Neutrophil (primary cell): ENCODE measurements around the gene EEF1AKMT3.

ENCODE experiments used
- H3K27ac ChIP-seq: fragments of 200-600 bp; sonication (generic); 2 replicates; pipeline ENCODE4 v1.5.1; 2016; ENCODE audit warnings: mild to moderate bottlenecking, moderate library complexity
- H3K27me3 ChIP-seq: fragments of 200-600 bp; sonication (generic); 2 replicates; pipeline ENCODE4 v1.6.0; 2016; ENCODE audit warnings: mild to moderate bottlenecking
- H3K36me3 ChIP-seq: fragments of 200-600 bp; sonication (generic); 2 replicates; pipeline ENCODE4 v1.5.1; 2017
- H3K4me1 ChIP-seq, 2 experiments: fragments of 200-600 bp in 1 of 2; sonication (generic) in 1 of 2; 1 replicate in 1 of 2; 2 replicates in 1 of 2; pipeline versions ENCODE4 v1.5.1 to v1.6.1; 2013 to 2016; ENCODE audit warnings: low read depth in 1 of 2, low read length in 1 of 2, mild to moderate bottlenecking in 1 of 2, moderate library complexity in 1 of 2; ENCODE audit not compliant: control insufficient read depth in 1 of 2, insufficient read depth in 1 of 2
- H3K4me3 ChIP-seq, 2 experiments: fragments of 200-600 bp in 1 of 2; sonication (generic) in 1 of 2; 1 replicate in 1 of 2; 2 replicates in 1 of 2; pipeline ENCODE4 v1.5.1; 2013 to 2016; ENCODE audit warnings: low read depth in 1 of 2, low read length in 1 of 2, mild to moderate bottlenecking in 1 of 2, moderate library complexity in 1 of 2
- H3K9me3 ChIP-seq: fragments of 200-600 bp; sonication (generic); 2 replicates; pipeline ENCODE4 v1.5.1; 2016
- TF ChIP-seq, protein P1 (sequence below): fragments of 200-600 bp; sonication (generic); IDR thresholded peaks from 2 replicates; pipeline ENCODE4 v1.5.1; 2016; ENCODE audit warnings: antibody characterized with exemption

Gene EEF1AKMT3

DNA sequence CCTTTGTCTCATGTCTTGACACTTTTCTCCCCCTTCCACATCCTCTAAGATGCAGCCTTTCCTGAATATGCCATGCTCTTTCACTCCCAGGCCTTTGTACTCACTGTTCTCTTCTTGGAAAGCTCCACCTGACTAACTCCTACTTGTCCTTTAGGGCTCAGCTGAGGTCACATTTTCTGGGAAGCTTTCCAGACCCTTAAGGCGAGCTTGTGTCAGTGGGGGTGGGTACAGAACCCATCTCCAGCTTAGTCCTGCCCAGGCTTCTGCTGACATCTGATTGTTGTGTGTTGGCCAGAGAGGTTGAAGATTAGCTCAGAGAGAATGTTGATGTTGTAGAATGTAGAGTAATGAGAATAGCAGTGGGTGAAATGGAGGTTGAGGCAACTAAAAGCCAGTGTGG lies 7.3 kb downstream of the EEF1AKMT3 start:
- TF ChIP-seq, protein P1, sequence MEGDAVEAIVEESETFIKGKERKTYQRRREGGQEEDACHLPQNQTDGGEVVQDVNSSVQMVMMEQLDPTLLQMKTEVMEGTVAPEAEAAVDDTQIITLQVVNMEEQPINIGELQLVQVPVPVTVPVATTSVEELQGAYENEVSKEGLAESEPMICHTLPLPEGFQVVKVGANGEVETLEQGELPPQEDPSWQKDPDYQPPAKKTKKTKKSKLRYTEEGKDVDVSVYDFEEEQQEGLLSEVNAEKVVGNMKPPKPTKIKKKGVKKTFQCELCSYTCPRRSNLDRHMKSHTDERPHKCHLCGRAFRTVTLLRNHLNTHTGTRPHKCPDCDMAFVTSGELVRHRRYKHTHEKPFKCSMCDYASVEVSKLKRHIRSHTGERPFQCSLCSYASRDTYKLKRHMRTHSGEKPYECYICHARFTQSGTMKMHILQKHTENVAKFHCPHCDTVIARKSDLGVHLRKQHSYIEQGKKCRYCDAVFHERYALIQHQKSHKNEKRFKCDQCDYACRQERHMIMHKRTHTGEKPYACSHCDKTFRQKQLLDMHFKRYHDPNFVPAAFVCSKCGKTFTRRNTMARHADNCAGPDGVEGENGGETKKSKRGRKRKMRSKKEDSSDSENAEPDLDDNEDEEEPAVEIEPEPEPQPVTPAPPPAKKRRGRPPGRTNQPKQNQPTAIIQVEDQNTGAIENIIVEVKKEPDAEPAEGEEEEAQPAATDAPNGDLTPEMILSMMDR: no peak
- no peak overlapping the region for H3K4me3 ChIP-seq
- H3K27me3 ChIP-seq: no peaks in the 10 kb centered on the region
- H3K4me1 ChIP-seq: peaks cover 26 to 30% of the 10 kb centered on the region in 2 experiments
- no peaks in the 10 kb centered on the region for H3K9me3 ChIP-seq
- H3K27ac ChIP-seq: no peak overlapping the region
- H3K36me3 ChIP-seq: no peaks in the 10 kb centered on the region

DNA sequence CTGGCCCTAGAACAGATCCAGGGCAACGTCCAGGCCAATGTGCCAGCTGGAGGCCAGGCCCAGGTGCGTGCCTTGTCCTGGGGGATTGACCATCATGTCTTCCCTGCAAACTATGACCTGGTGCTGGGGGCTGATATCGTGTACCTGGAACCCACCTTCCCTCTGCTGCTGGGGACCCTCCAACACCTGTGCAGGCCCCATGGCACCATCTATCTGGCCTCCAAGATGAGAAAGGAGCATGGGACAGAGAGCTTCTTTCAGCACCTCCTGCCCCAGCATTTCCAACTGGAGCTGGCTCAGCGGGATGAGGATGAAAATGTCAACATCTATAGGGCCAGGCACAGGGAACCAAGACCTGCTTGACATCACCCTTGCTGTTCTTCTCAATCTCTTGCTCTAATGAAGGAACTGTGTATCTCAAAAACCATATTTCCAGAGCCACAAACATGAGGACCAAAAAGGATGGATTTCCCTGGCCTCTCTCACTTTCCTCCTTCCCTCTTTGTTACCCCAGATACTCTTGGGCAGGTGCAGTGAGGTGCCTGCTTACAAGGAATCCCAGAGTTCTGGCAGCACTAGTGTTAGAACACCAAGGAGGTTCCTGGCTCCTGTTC lies 8.0 kb downstream of the EEF1AKMT3 start:
- TF ChIP-seq, protein P1: no peak
- Histone ChIP-seq H3K4me3 (no peak overlapping the region), H3K9me3 (no peaks in the 10 kb centered on the region), H3K27ac (peak overlapping the region; percentile 41), H3K27me3 (no peaks in the 10 kb centered on the region), H3K4me1 (peaks cover 26 to 30% of the 10 kb centered on the region in 2 experiments), H3K36me3 (peaks cover under 1% of the 10 kb centered on the region)

DNA sequence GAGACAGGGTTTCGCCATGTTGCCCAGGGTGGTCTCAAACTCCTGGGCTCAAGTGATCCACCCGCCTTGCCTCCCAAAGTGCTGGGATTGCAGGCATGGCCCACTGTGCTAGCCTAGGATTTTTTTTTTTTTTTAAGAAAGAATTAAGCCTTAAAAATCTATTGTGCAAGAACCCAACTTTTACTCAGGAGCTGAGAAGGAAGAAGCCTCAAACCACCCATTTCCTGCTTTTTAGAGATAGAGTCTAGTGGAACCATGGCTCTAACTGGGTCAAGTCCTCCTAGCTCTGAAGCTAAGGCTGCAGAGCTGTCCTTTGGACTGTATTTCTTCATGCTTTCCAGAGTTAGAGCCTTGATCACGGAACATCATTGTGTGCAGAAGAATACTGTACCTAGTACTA lies 8.8 kb downstream of the EEF1AKMT3 start:
- H3K4me1 ChIP-seq: peaks cover 26 to 30% of the 10 kb centered on the region in 2 experiments
- peaks cover 9% of the 10 kb centered on the region for H3K36me3 ChIP-seq
- TF ChIP-seq, protein P1: no peak
- no peaks in the 10 kb centered on the region for H3K9me3 ChIP-seq
- no peaks in the 10 kb centered on the region for H3K27me3 ChIP-seq
- peak overlapping the region; percentile 41 for H3K27ac ChIP-seq
- H3K4me3 ChIP-seq: no peak overlapping the region

DNA sequence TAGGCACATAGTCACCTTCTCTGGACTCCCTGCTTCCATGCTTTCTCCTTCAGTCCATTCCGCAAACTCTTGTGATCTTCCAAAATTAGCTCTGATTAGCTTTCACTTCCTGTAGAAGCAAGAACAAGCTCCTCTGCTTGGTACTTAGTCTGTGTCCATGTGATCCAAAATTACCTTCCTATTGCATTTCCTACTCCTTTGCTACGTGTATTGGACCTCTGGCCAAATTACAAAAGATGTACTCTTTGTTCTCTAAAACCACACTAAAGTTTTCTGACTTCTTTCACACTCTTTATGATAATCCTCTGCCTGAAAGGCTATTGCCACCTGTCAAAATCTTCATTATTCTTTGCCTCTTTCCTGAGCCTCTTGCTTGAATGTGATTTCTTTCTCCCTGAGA lies 9.4 kb downstream of the EEF1AKMT3 start:
- peaks cover 15% of the 10 kb centered on the region for H3K36me3 ChIP-seq
- H3K27ac ChIP-seq: peak overlapping the region; percentile 41
- H3K27me3 ChIP-seq: no peaks in the 10 kb centered on the region
- no peak overlapping the region for H3K4me3 ChIP-seq
- H3K9me3 ChIP-seq: no peaks in the 10 kb centered on the region
- TF ChIP-seq, protein P1: no peak
- peaks cover 26 to 30% of the 10 kb centered on the region in 2 experiments for H3K4me1 ChIP-seq

DNA sequence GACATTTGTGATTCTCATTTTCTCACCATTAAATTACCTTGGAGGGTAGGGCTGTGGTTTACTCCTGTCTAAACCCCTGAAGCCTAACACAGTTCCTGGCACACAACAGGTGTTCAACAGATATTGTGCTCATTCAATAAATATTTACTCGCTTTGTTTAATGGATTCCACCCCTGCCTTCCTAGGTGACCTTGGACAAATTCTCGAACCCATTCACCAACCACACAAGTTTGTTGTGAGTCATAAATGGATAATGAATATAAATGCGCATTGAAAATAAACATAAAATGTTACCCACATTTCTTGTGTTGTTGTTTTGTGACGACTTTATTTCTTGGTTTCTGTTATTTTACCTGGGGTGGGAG lies 9.8 kb downstream of the EEF1AKMT3 start:
- TF ChIP-seq, protein P1: no peak
- Histone ChIP-seq H3K4me3 (peak overlapping the region; percentile 70 to 83), H3K27ac (peak overlapping the region; percentile 71), H3K27me3 (no peaks in the 10 kb centered on the region), H3K4me1 (peaks cover 26 to 30% of the 10 kb centered on the region in 2 experiments), H3K9me3 (no peaks in the 10 kb centered on the region), H3K36me3 (peaks cover 19% of the 10 kb centered on the region)
